Endodermal cell (in vitro differentiated cells): ENCODE measurements around the gene SSNA1. TPM values are rescaled to one million over a fixed set of nuclear protein-coding genes. Genes with fewer than 3 reads are reported as not detected.
A peak's percentile ranks its signal among the peaks of the same experiment; 100 is the strongest.

Experiments used
- DNase-seq: peaks from one replicate; pipeline ENCODE4 v3.0.0-alpha.2; 2017
- H3K27ac ChIP-seq: 2 replicates; pipeline ENCODE4 v1.5.1; 2013; ENCODE audit warnings: mild to moderate bottlenecking, low read depth, low read length, moderate library complexity
- H3K27me3 ChIP-seq: 2 replicates; pipeline ENCODE4 v1.6.1; 2013; ENCODE audit warnings: mild to moderate bottlenecking, low read length, moderate library complexity; ENCODE audit not compliant: insufficient read depth, control insufficient read depth, poor library complexity, severe bottlenecking
- H3K36me3 ChIP-seq: 2 replicates; pipeline ENCODE4 v1.7.0; 2013; ENCODE audit warnings: mild to moderate bottlenecking, low read length, moderate library complexity; ENCODE audit not compliant: control insufficient read depth, insufficient read depth
- H3K4me1 ChIP-seq: one replicate; pipeline ENCODE4 v1.7.0; 2013; ENCODE audit warnings: low read length; ENCODE audit not compliant: control insufficient read depth, insufficient read depth
- H3K4me3 ChIP-seq: 2 replicates; pipeline ENCODE4 v1.5.1; 2013; ENCODE audit warnings: mild to moderate bottlenecking, low read length, moderate library complexity
- H3K9ac ChIP-seq: 2 replicates; pipeline ENCODE4 v1.6.1; 2013; ENCODE audit warnings: mild to moderate bottlenecking, low read length, moderate library complexity; ENCODE audit not compliant: poor library complexity, severe bottlenecking; ENCODE audit errors: extremely low read depth
- H3K9me3 ChIP-seq: 2 replicates; pipeline ENCODE4 v1.6.1; 2013; ENCODE audit warnings: mild to moderate bottlenecking, low read length, moderate library complexity; ENCODE audit not compliant: control insufficient read depth
- H3K27ac Mint-ChIP-seq: 2 replicates; pipeline ENCODE4 v1.8.0; 2020; ENCODE audit warnings: mixed read lengths
- H3K27me3 Mint-ChIP-seq: 2 replicates; pipeline ENCODE4 v1.8.0; 2021; ENCODE audit warnings: mild to moderate bottlenecking, mixed read lengths; ENCODE audit not compliant: insufficient read depth
- H3K36me3 Mint-ChIP-seq: 2 replicates; pipeline ENCODE4 v1.8.0; 2020; ENCODE audit warnings: low read depth, mixed read lengths
- H3K4me1 Mint-ChIP-seq: 2 replicates; pipeline ENCODE4 v1.8.0; 2020; ENCODE audit warnings: mixed read lengths
- H3K4me3 Mint-ChIP-seq: 2 replicates; pipeline ENCODE4 v1.8.0; 2020; ENCODE audit warnings: mild to moderate bottlenecking, moderate library complexity, mixed read lengths
- H3K9me3 Mint-ChIP-seq: 2 replicates; pipeline ENCODE4 v1.8.0; 2020; ENCODE audit warnings: mild to moderate bottlenecking, mixed read lengths
- CTCF ChIP-seq: fragments of 200-600 bp; sonication (generic); conservative IDR thresholded peaks from 2 replicates; pipeline ENCODE4 v1.5.0; 2021; ENCODE audit warnings: antibody characterized with exemption, mild to moderate bottlenecking
- WGBS, 2 experiments: methylation state at CpG; one replicate each; pipeline versions ENCODE4 v1.1.5 to v1.1.7; 2013; ENCODE audit warnings: missing lambda C conversion rate in 2 of 2, mixed read lengths in 1 of 2; ENCODE audit not compliant: insufficient coverage in 1 of 2, insufficient read length in 1 of 2; 5-methylcytosine and 5-hydroxymethylcytosine counted together
- total RNA-seq, 2 donors: library from RNA; stranded (reverse); fragmentation: NEBNext Ultra II Directional in 1 of 2; extraction: Animal tissue kit (Norgen Biotek cat#: 25700) in 1 of 2; gene quantifications; 2 replicates in 1 of 2; 3 replicates in 1 of 2; pipeline ENCODE4 v1.2.1, GENCODE V29; 2021

SSNA1 gene
- total RNA-seq, 2 donors from 2014 or later: 66.5 to 67.7 TPM

DNA sequence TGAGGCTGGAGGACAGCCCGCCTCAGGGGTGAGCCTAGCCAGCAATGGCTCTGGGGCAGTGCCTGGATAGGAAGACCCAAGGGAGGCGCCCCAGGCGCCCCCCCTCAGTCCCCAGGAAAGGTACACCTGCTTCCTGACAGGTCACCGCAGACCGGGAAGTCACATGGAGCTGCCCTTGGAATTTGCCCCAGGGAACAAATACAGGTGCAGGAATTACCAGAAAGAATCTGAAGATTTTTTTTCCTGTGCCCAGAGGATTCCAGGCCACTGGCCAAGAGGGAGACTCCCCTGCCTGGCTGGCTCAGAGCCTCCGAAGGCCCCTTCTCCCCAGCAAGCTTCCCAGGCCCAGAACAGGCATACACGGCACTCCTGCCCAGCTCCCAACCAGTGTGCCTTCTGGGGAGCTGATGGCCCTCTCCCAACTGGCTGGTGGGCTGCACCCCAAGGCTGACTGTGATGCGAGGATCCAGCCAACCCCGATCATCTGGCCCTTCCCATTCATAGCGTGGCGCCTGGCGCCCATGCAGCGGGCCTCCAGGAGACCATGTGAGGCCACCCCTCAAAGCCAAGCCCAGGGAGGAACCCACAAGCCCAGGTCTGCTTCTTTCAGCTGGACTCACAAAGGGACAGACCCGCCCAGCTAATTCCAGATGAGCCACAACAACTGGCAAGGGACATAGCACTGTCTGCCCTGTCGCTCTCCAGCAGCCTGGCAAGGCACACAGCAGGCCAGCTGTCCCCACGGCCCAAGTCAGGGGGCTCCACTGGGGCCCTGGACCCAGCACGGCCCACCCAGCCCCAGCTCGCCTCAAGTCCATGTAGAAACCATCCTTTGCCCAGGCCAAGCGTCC, 9.8 kb downstream of the SSNA1 start:
- peaks cover 1% of the 10 kb centered on the region for H3K36me3 Mint-ChIP-seq
- no peak for DNase-seq
- no peak overlapping the region for H3K27ac Mint-ChIP-seq
- H3K27me3 Mint-ChIP-seq: no peaks in the 10 kb centered on the region
- no peaks in the 10 kb centered on the region for H3K27me3 ChIP-seq
- H3K36me3 ChIP-seq: no peaks in the 10 kb centered on the region
- no peak for TF ChIP-seq CTCF
- H3K9me3 Mint-ChIP-seq: no peaks in the 10 kb centered on the region
- no peak overlapping the region for H3K9ac ChIP-seq
- WGBS, 2 experiments: 90 to 92% methylated on average over 15 to 19 of the region's 19 CpGs
- H3K4me3 ChIP-seq: peak overlapping the region; percentile 33
- peak overlapping the region; percentile 70 for H3K4me3 Mint-ChIP-seq
- peaks cover 22% of the 10 kb centered on the region for H3K4me1 Mint-ChIP-seq
- H3K4me1 ChIP-seq: peaks cover 23% of the 10 kb centered on the region
- no peaks in the 10 kb centered on the region for H3K9me3 ChIP-seq
- no peak overlapping the region for H3K27ac ChIP-seq

- Histone ChIP-seq H3K9me3 (no peaks in the 10 kb centered on the region), H3K27ac (no peak overlapping the region), H3K4me1 (peaks cover 24% of the 10 kb centered on the region), H3K4me3 (peak overlapping the region; percentile 66), H3K9ac (no peak overlapping the region), H3K27me3 (no peaks in the 10 kb centered on the region), H3K36me3 (no peaks in the 10 kb centered on the region)
- Mint-ChIP-seq H3K27me3 (no peaks in the 10 kb centered on the region), H3K27ac (no peak overlapping the region), H3K9me3 (no peaks in the 10 kb centered on the region), H3K4me3 (peak overlapping the region; percentile 70), H3K4me1 (peaks cover 22% of the 10 kb centered on the region), H3K36me3 (peaks cover 1% of the 10 kb centered on the region)
- no peak for TF ChIP-seq CTCF
- 81 to 85% methylated on average over 5 to 11 of the region's 11 CpGs for WGBS, 2 experiments
- no peak for DNase-seq
Observed at GRCh38 chr9:137198902-137199283, 10.4 kb downstream of the SSNA1 start.

DNA sequence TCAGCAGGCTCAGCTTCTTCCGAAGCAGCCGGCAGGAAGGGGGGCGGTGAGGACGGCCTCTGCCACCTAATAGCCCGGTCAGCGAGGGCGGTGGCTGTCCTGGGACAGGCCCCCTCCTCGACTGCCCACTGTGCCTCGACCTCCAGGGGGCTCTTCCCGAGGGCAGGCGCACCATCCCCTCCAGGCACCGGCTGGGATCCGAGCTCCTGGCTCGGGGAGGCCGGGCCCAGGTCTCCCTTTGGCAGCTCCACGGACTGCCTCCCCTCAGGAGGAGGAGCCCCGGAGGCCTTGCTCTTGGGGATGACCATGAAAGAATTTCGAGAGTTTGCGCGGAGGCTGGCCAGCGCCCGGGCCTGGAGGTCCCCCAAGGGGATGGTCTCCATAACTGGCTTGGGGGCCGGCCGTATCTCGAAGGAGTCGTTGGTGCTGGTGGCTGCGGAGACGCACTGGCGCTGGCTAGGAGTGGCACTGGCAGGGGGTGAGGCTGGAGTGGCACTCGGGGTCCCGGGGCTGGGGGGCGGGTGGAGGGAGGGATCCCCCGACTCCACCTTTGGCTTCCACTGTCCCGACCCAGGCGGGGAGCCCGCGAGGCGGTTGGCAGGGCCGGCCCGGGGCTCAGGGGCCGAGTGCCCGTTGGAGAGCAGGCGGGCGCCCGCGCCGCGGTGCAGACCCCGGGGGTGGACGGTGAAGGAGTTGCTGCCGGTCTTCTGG, 11.1 kb downstream of the SSNA1 start:
- peak; percentile 68 for DNase-seq
- H3K36me3 Mint-ChIP-seq: peaks cover 1% of the 10 kb centered on the region
- H3K4me3 Mint-ChIP-seq: peak overlapping the region; percentile 70
- Histone ChIP-seq H3K9ac (no peak overlapping the region), H3K36me3 (no peaks in the 10 kb centered on the region), H3K4me3 (peak overlapping the region; percentile 66), H3K27me3 (no peaks in the 10 kb centered on the region), H3K27ac (no peak overlapping the region), H3K9me3 (no peaks in the 10 kb centered on the region), H3K4me1 (peaks cover 29% of the 10 kb centered on the region)
- peaks cover 28% of the 10 kb centered on the region for H3K4me1 Mint-ChIP-seq
- H3K27ac Mint-ChIP-seq: no peak overlapping the region
- WGBS, 2 experiments: 27 to 44% methylated on average over 11 to 51 of the region's 51 CpGs
- TF ChIP-seq CTCF: peak; percentile 19
- no peaks in the 10 kb centered on the region for H3K27me3 Mint-ChIP-seq
- H3K9me3 Mint-ChIP-seq: no peaks in the 10 kb centered on the region
